Smooth muscle cell (in vitro differentiated cells): ENCODE measurements around the gene CYP4F3. TPM values are rescaled to one million over a fixed set of nuclear protein-coding genes. Genes with fewer than 3 reads are reported as not detected.

ENCODE experiments used
- DNase-seq: peaks from one replicate; lab custom pipeline; 2025; ENCODE audit not compliant: unreplicated experiment; lab: John Stamatoyannopoulos, UW
- H2AFZ ChIP-seq: fragments of 200-600 bp; sonication (generic); 2 replicates; pipeline ENCODE4 v1.6.0; 2016; ENCODE audit warnings: antibody characterized with exemption, low read depth, mild to moderate bottlenecking
- H3F3A ChIP-seq: fragments of 200-600 bp; sonication (generic); 2 replicates; pipeline ENCODE4 v1.6.0; 2017; ENCODE audit warnings: antibody characterized with exemption, low read depth
- H3K27ac ChIP-seq: fragments of 200-600 bp; sonication (generic); 2 replicates; pipeline ENCODE4 v1.5.1; 2016; ENCODE audit warnings: low read depth, mild to moderate bottlenecking
- H3K27me3 ChIP-seq: fragments of 200-600 bp; sonication (generic); 2 replicates; pipeline ENCODE4 v1.6.1; 2016; ENCODE audit warnings: low read depth, mild to moderate bottlenecking
- H3K36me3 ChIP-seq: fragments of 200-600 bp; sonication (generic); 2 replicates; pipeline ENCODE4 v1.5.1; 2016; ENCODE audit warnings: low read depth
- H3K4me1 ChIP-seq: fragments of 200-600 bp; sonication (generic); 2 replicates; pipeline ENCODE4 v1.5.1; 2016; ENCODE audit warnings: low read depth
- H3K4me2 ChIP-seq: fragments of 200-600 bp; sonication (generic); 2 replicates; pipeline ENCODE4 v1.6.0; 2016; ENCODE audit warnings: mild to moderate bottlenecking
- H3K4me3 ChIP-seq: fragments of 200-600 bp; sonication (generic); 2 replicates; pipeline ENCODE4 v1.5.1; 2016; ENCODE audit warnings: mild to moderate bottlenecking
- H3K79me2 ChIP-seq: fragments of 200-600 bp; sonication (generic); 2 replicates; pipeline ENCODE4 v1.6.0; 2016; ENCODE audit warnings: low read depth, mild to moderate bottlenecking
- H3K9ac ChIP-seq: fragments of 200-600 bp; sonication (generic); 2 replicates; pipeline ENCODE4 v1.6.0; 2016; ENCODE audit warnings: low read depth
- H3K9me3 ChIP-seq: fragments of 200-600 bp; sonication (generic); replicated peaks from 2 replicates; pipeline ENCODE4 v1.5.1; 2016; ENCODE audit warnings: low read depth
- H4K20me1 ChIP-seq: fragments of 200-600 bp; sonication (generic); 2 replicates; pipeline ENCODE4 v1.6.0; 2016; ENCODE audit warnings: low read depth
- WGBS: methylation state at CpG from one replicate; pipeline ENCODE4 v1.1.7; 2016; ENCODE audit warnings: low lambda C conversion rate; 5-methylcytosine and 5-hydroxymethylcytosine counted together
- polyA plus RNA-seq: library from polyadenylated mRNA; unstranded; fragments of >200 nt; fragmentation: Nextera tagmentation; extraction: Ambion mirVana; gene quantifications from 2 replicates; pipeline ENCODE4 v1.2.1, GENCODE V29; 2016
- total RNA-seq: library from RNA; depleted of rRNA; stranded (reverse); fragments of >200 nt; gene quantifications from 2 replicates; pipeline ENCODE4 v1.2.3, GENCODE V29; 2014
- TF ChIP-seq, protein P1 (sequence below): fragments of 200-600 bp; sonication (generic); IDR thresholded peaks from 2 replicates; pipeline ENCODE4 v1.5.1; 2017; ENCODE audit warnings: borderline replicate concordance, mild to moderate bottlenecking, antibody characterized with exemption; ENCODE audit not compliant: insufficient read depth, poor library complexity, severe bottlenecking

The CYP4F3 gene
- total and polyA plus RNA-seq, 2 experiments from 2014 or later: not detected

GRCh38 chr19:15639596-15639995 is 1.1 kb upstream of the CYP4F3 start:
- DNase-seq: no peak
- TF ChIP-seq, protein P1, sequence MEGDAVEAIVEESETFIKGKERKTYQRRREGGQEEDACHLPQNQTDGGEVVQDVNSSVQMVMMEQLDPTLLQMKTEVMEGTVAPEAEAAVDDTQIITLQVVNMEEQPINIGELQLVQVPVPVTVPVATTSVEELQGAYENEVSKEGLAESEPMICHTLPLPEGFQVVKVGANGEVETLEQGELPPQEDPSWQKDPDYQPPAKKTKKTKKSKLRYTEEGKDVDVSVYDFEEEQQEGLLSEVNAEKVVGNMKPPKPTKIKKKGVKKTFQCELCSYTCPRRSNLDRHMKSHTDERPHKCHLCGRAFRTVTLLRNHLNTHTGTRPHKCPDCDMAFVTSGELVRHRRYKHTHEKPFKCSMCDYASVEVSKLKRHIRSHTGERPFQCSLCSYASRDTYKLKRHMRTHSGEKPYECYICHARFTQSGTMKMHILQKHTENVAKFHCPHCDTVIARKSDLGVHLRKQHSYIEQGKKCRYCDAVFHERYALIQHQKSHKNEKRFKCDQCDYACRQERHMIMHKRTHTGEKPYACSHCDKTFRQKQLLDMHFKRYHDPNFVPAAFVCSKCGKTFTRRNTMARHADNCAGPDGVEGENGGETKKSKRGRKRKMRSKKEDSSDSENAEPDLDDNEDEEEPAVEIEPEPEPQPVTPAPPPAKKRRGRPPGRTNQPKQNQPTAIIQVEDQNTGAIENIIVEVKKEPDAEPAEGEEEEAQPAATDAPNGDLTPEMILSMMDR: no peak

GRCh38 chr19:15640904-15641597 is 354 bp downstream of the CYP4F3 start:
- Histone ChIP-seq H3K79me2 (no peaks in the 10 kb centered on the region), H3K4me2 (no peak overlapping the region), H3K27me3 (no peaks in the 10 kb centered on the region), H3K36me3 (no peaks in the 10 kb centered on the region), H2AFZ (no peak overlapping the region), H3K9ac (no peak overlapping the region), H3F3A (no peaks in the 10 kb centered on the region), H4K20me1 (no peaks in the 10 kb centered on the region), H3K4me1 (no peaks in the 10 kb centered on the region), H3K9me3 (no peaks in the 10 kb centered on the region), H3K27ac (no peak overlapping the region), H3K4me3 (no peak overlapping the region)
- TF ChIP-seq, protein P1: no peak
- DNase-seq: no peak
- WGBS: 67% methylated on average over 12 of the region's 12 CpGs

More at GRCh38 chr19:15639596-15639995, 1.1 kb upstream of the CYP4F3 start:
- Histone ChIP-seq H3K27ac (no peak overlapping the region), H3K4me1 (no peaks in the 10 kb centered on the region), H3K36me3 (no peaks in the 10 kb centered on the region), H3K4me2 (no peak overlapping the region), H3K9ac (no peak overlapping the region), H2AFZ (no peak overlapping the region), H3K79me2 (no peaks in the 10 kb centered on the region), H3F3A (no peaks in the 10 kb centered on the region), H4K20me1 (no peaks in the 10 kb centered on the region), H3K9me3 (no peaks in the 10 kb centered on the region), H3K4me3 (no peak overlapping the region), H3K27me3 (no peaks in the 10 kb centered on the region)

- WGBS: 82% methylated on average over 5 of the region's 5 CpGs
- no peak overlapping the region for H3K9ac ChIP-seq
- no peak overlapping the region for H2AFZ ChIP-seq
- H3K4me3 ChIP-seq: no peak overlapping the region
- H3K9me3 ChIP-seq: no peaks in the 10 kb centered on the region
- DNase-seq: no peak
- H3F3A ChIP-seq: no peaks in the 10 kb centered on the region
- H3K4me1 ChIP-seq: no peaks in the 10 kb centered on the region
- no peaks in the 10 kb centered on the region for H3K79me2 ChIP-seq
- no peaks in the 10 kb centered on the region for H4K20me1 ChIP-seq
- H3K36me3 ChIP-seq: no peaks in the 10 kb centered on the region
- no peak overlapping the region for H3K4me2 ChIP-seq
- H3K27me3 ChIP-seq: no peaks in the 10 kb centered on the region
- TF ChIP-seq, protein P1: no peak
- no peak overlapping the region for H3K27ac ChIP-seq
Measured at GRCh38 chr19:15641901-15642491, 1.3 kb downstream of the CYP4F3 start.

DNA sequence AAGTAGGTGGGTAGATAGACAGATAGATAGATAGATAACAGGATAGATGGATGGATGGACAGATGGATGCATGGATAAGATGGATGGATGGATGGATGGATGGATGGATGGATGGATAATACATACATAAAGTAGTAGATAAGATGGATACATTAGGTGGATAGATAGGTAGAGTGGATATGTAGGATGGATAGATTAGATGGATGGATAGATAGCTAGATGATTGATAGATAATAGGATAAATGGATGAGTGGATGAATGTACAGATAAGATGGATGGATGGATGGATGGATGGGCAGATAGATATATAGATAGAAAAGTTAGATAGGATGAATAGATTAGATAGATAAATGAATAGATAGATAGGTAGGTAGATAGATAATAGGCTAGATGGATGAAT is 2.1 kb downstream of the CYP4F3 start:
- Histone ChIP-seq H3K4me3 (no peak overlapping the region), H3K27ac (no peak overlapping the region), H3K9ac (no peak overlapping the region), H2AFZ (no peak overlapping the region), H3K4me2 (no peak overlapping the region), H3K27me3 (no peaks in the 10 kb centered on the region), H3K9me3 (no peaks in the 10 kb centered on the region), H3F3A (no peaks in the 10 kb centered on the region), H3K36me3 (no peaks in the 10 kb centered on the region), H3K4me1 (no peaks in the 10 kb centered on the region), H3K79me2 (no peaks in the 10 kb centered on the region), H4K20me1 (no peaks in the 10 kb centered on the region)
- DNase-seq: no peak
- TF ChIP-seq, protein P1: no peak
